GM10248 (cell line): Measurements from ENCODE around the gene ARMH3.

Source experiments
- CTCF ChIA-PET: fragments of 300-600 bp; sonication (Branson Sonifier 250); formaldehyde crosslinking; extraction: SDS; loops from one replicate; lab custom pipeline; 2021; ENCODE audit warnings: antibody characterized with exemption; lab: Yijun Ruan, JAX
- POLR2A ChIA-PET: fragments of 350-650 bp; sonication (Branson Sonifier 250); formaldehyde crosslinking; extraction: SDS; loops from one replicate; lab custom pipeline; 2020; ENCODE audit warnings: antibody characterized with exemption; lab: Yijun Ruan, JAX
- DNase-seq: peaks from one replicate; pipeline ENCODE4 v3.0.0; 2012; ENCODE audit errors: extremely low spot score
- CTCF ChIP-seq: IDR thresholded peaks from 2 replicates; pipeline ENCODE4 v1.5.1; 2012; ENCODE audit warnings: mild to moderate bottlenecking, low read depth; ENCODE audit errors: extremely low read depth, missing control alignments, control extremely low read depth

ARMH3 gene

GRCh38 chr10:102055647-102056419, at the start of gene ARMH3:
Gene ARMH3 (minus strand): TSS chr10:102056173. CDS start chr10:102040114, 16,059 bp downstream.
- ChIA-PET POLR2A (interaction anchor here (0.6 to 0.9 kb wide), 3 partner anchors 10 to 217 kb away, joined by 3 to 4 read pairs (median 4); no protein-coding TSS in a partner anchor), CTCF (interaction anchor here (1.2 to 2.2 kb wide), 11 partner anchors 10 to 221 kb away, joined by 3 to 12 read pairs (median 7); partner anchors contain the start of gene HPS6)
- DNase-seq, result peak; percentile 98
- TF ChIP-seq CTCF, result no peak

- TF ChIP-seq CTCF, result no peak
- ChIA-PET POLR2A (no interaction called here), CTCF (interaction anchor here (0.8 to 12.3 kb wide), 7 partner anchors 8 to 261 kb away, joined by 3 to 65 read pairs (median 6); no protein-coding TSS in a partner anchor)
- no peak for DNase-seq
Observed at GRCh38 chr10:102102421-102102820, 46.4 kb upstream of the ARMH3 start.

GRCh38 chr10:102101152-102101551, 45.2 kb upstream of the ARMH3 start:
- ChIA-PET CTCF (interaction anchor here (1.2 to 12.3 kb wide), 6 partner anchors 12 to 499 kb away, joined by 3 to 65 read pairs (median 6); no protein-coding TSS in a partner anchor), POLR2A (interaction anchor here (0.5 kb wide), 1 partner anchor 281 kb away, joined by 4 read pairs; no protein-coding TSS in a partner anchor)
- no peak for DNase-seq
- no peak for TF ChIP-seq CTCF

GRCh38 chr10:102096449-102096848, 40.5 kb upstream of the ARMH3 start:
- DNase-seq, result no peak
- no peak for TF ChIP-seq CTCF
- ChIA-PET POLR2A (no interaction called here), CTCF (interaction anchor here (1.9 to 2.5 kb wide), 2 partner anchors 24 to 255 kb away, joined by 4 to 10 read pairs; no protein-coding TSS in a partner anchor)

GRCh38 chr10:102090772-102091171, 34.8 kb upstream of the ARMH3 start:
- ChIA-PET CTCF (no interaction called here), POLR2A (no interaction called here)
- DNase-seq, result no peak
- TF ChIP-seq CTCF, result no peak

GRCh38 chr10:102086196-102086595, 30.2 kb upstream of the ARMH3 start:
- no peak for DNase-seq
- ChIA-PET POLR2A (no interaction called here), CTCF (interaction anchor here (2.1 to 6.6 kb wide), 2 partner anchors 15 to 251 kb away, joined by 5 to 56 read pairs; no protein-coding TSS in a partner anchor)
- TF ChIP-seq CTCF, result no peak
